Prostate gland (tissue), 2 donors: ENCODE measurements around the gene SIPA1L3. TPM values are rescaled to one million over a fixed set of nuclear protein-coding genes. Genes with fewer than 3 reads are reported as not detected.

ENCODE experiments used
- DNase-seq: peaks from one replicate; pipeline ENCODE4 v3.0.0-alpha.2; 2019; ENCODE audit warnings: low spot score
- H3K27ac ChIP-seq, 2 donors: fragments of 200-600 bp; sonication (generic); 2 replicates each; pipeline ENCODE4 v1.5.1; 2017 to 2019
- H3K27me3 ChIP-seq: fragments of 200-600 bp; sonication (generic); replicated peaks from 2 replicates; pipeline ENCODE4 v1.5.1; 2019; ENCODE audit not compliant: insufficient read depth
- H3K36me3 ChIP-seq, 2 donors: fragments of 200-600 bp; sonication (generic); 1 replicate in 1 of 2; 2 replicates in 1 of 2; pipeline versions ENCODE4 v1.5.1 to v1.8.1; 2017 to 2019
- H3K4me1 ChIP-seq: fragments of 200-600 bp; sonication (generic); replicated peaks from 2 replicates; pipeline ENCODE4 v1.5.1; 2019
- H3K4me3 ChIP-seq, 2 donors: fragments of 200-600 bp; sonication (generic); 2 replicates each; pipeline ENCODE4 v1.5.1; 2017 to 2019
- H3K9me3 ChIP-seq: fragments of 200-600 bp; sonication (generic); 2 replicates; pipeline ENCODE4 v1.5.1; 2017
- CTCF ChIP-seq, 4 experiments: fragments of 200-600 bp in 2 of 4; fragments of 450-650 bp in 2 of 4; sonication (generic) in 2 of 4; IDR thresholded peaks; 1 replicate in 3 of 4; 2 replicates in 1 of 4; pipeline ENCODE4 v1.5.1; 2016 to 2019; ENCODE audit warnings: antibody characterized with exemption in 4 of 4, mild to moderate bottlenecking in 2 of 4, moderate library complexity in 2 of 4
- POLR2A ChIP-seq: fragments of 450-650 bp; IDR thresholded peaks from one replicate; pipeline ENCODE4 v1.6.1; 2016; ENCODE audit warnings: antibody characterized with exemption, mild to moderate bottlenecking
- POLR2AphosphoS5 ChIP-seq: sonication (generic); formaldehyde crosslinking; IDR thresholded peaks from one replicate; pipeline ENCODE4 v1.6.1; 2017; ENCODE audit warnings: antibody characterized with exemption
- WGBS: methylation state at CpG from one replicate; pipeline ENCODE4 v1.1.5; 2018; 5-methylcytosine and 5-hydroxymethylcytosine counted together
- intact Hi-C: fragments of 100-400 bp; cut with DNase I; formaldehyde crosslinking; loops from one replicate; pipeline ENCODE4 v1.14.2; 2022
- total RNA-seq, 2 donors: library from RNA; depleted of rRNA; stranded (reverse); fragments of >200 nt; gene quantifications; one replicate each; pipeline ENCODE4 v1.1.0, GENCODE V29; 2016

Gene SIPA1L3
- total RNA-seq, 2 donors from 2014 or later, result 48.8 to 63.5 TPM

DNA sequence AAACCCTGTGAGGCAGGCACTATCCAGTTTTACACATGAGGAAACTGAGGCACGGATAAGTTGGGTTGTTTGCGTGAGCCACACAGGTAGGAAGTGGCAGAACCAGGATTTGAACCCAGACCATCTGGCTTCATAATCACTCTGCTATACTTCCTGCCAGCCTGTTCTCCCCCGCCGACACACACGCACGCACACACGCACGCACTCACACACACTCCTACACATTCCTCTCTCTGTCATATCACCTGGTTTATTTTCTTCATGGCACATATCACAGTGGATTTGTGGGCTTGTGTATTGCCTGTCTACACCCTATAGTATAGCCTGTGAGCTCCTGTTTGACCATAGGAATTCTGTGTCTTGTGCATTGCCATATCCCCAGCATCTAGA, 140.0 kb downstream of the SIPA1L3 start:
- no peak for DNase-seq
- Histone ChIP-seq H3K9me3 (no peaks in the 10 kb centered on the region), H3K4me3 (no peak overlapping the region), H3K4me1 (no peaks in the 10 kb centered on the region), H3K36me3 (no peaks in the 10 kb centered on the region), H3K27me3 (no peaks in the 10 kb centered on the region), H3K27ac (no peak overlapping the region)
- intact Hi-C loops, result no loop called here
- WGBS, result 97% methylated on average over 8 of the region's 8 CpGs
- no peak for TF ChIP-seq CTCF (IDR thresholded peaks at IDR 0.05)
- TF ChIP-seq POLR2AphosphoS5, result no peak
- no peak for TF ChIP-seq POLR2A

- Histone ChIP-seq H3K9me3 (no peaks in the 10 kb centered on the region), H3K4me1 (no peaks in the 10 kb centered on the region), H3K27me3 (no peaks in the 10 kb centered on the region), H3K4me3 (no peak overlapping the region), H3K27ac (no peak overlapping the region), H3K36me3 (no peaks in the 10 kb centered on the region)
- intact Hi-C loops, result no loop called here
- 87% methylated on average over 15 of the region's 15 CpGs for WGBS
- TF ChIP-seq POLR2A (no peak), POLR2AphosphoS5 (no peak), CTCF (IDR thresholded peaks at IDR 0.05) (no peak)
- no peak for DNase-seq
These were observed 140.6 kb downstream of the SIPA1L3 start for GRCh38 chr19:38047641-38048040.

- Histone ChIP-seq H3K36me3 (no peaks in the 10 kb centered on the region), H3K4me3 (no peak overlapping the region), H3K9me3 (no peaks in the 10 kb centered on the region), H3K4me1 (no peaks in the 10 kb centered on the region), H3K27ac (no peak overlapping the region), H3K27me3 (no peaks in the 10 kb centered on the region)
- 75% methylated on average over 10 of the region's 10 CpGs for WGBS
- no peak for DNase-seq
- intact Hi-C loops, result no loop called here
- TF ChIP-seq CTCF (IDR thresholded peaks at IDR 0.05) (no peak), POLR2A (no peak), POLR2AphosphoS5 (no peak)
These were observed 142.2 kb downstream of the SIPA1L3 start for GRCh38 chr19:38049105-38049649.

GRCh38 chr19:38055010-38055409, 148.0 kb downstream of the SIPA1L3 start:
- TF ChIP-seq POLR2AphosphoS5 (no peak), CTCF (IDR thresholded peaks at IDR 0.05) (no peak)
- H3K4me1 ChIP-seq, result peaks cover 6% of the 10 kb centered on the region

GRCh38 chr19:38055655-38056521, 148.9 kb downstream of the SIPA1L3 start:
- TF ChIP-seq POLR2A, result no peak
- TF ChIP-seq CTCF (IDR thresholded peaks at IDR 0.05), result no peak
- TF ChIP-seq POLR2AphosphoS5, result no peak
- 64% methylated on average over 18 of the region's 18 CpGs for WGBS
- peak overlapping the region; percentile 32 to 60 for H3K27ac ChIP-seq
- no peak overlapping the region for H3K4me3 ChIP-seq
- H3K36me3 ChIP-seq, result no peaks in the 10 kb centered on the region
- DNase-seq, result no peak
- intact Hi-C loops, result no loop called here
- H3K9me3 ChIP-seq, result no peaks in the 10 kb centered on the region
- peaks cover 14% of the 10 kb centered on the region for H3K4me1 ChIP-seq
- no peaks in the 10 kb centered on the region for H3K27me3 ChIP-seq

More at GRCh38 chr19:38055010-38055409, 148.0 kb downstream of the SIPA1L3 start:
- intact Hi-C loops, result no loop called here
- Histone ChIP-seq H3K9me3 (no peaks in the 10 kb centered on the region), H3K36me3 (no peaks in the 10 kb centered on the region), H3K27ac (peak overlapping the region in 1 of 2 donors; percentile 60), H3K4me3 (no peak overlapping the region), H3K27me3 (no peaks in the 10 kb centered on the region)
- 64% methylated on average over 9 of the region's 9 CpGs for WGBS
- no peak for DNase-seq
